GM18870 (cell line): ENCODE measurements around the gene ZNF512B.
"Not testable (repeated sequence)": the region's sequence is repeated elsewhere in the genome, so short reads cannot be mapped to it uniquely, and the experiment has no call there.

Experiments
- ATAC-seq: cut with Tn5 transposase; IDR thresholded peaks from one replicate; pipeline ENCODE4 v1.9.1; 2021; ENCODE audit warnings: moderate library complexity; ENCODE audit not compliant: unreplicated experiment

ZNF512B gene, protein sequence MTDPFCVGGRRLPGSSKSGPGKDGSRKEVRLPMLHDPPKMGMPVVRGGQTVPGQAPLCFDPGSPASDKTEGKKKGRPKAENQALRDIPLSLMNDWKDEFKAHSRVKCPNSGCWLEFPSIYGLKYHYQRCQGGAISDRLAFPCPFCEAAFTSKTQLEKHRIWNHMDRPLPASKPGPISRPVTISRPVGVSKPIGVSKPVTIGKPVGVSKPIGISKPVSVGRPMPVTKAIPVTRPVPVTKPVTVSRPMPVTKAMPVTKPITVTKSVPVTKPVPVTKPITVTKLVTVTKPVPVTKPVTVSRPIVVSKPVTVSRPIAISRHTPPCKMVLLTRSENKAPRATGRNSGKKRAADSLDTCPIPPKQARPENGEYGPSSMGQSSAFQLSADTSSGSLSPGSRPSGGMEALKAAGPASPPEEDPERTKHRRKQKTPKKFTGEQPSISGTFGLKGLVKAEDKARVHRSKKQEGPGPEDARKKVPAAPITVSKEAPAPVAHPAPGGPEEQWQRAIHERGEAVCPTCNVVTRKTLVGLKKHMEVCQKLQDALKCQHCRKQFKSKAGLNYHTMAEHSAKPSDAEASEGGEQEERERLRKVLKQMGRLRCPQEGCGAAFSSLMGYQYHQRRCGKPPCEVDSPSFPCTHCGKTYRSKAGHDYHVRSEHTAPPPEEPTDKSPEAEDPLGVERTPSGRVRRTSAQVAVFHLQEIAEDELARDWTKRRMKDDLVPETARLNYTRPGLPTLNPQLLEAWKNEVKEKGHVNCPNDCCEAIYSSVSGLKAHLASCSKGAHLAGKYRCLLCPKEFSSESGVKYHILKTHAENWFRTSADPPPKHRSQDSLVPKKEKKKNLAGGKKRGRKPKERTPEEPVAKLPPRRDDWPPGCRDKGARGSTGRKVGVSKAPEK

DNA sequence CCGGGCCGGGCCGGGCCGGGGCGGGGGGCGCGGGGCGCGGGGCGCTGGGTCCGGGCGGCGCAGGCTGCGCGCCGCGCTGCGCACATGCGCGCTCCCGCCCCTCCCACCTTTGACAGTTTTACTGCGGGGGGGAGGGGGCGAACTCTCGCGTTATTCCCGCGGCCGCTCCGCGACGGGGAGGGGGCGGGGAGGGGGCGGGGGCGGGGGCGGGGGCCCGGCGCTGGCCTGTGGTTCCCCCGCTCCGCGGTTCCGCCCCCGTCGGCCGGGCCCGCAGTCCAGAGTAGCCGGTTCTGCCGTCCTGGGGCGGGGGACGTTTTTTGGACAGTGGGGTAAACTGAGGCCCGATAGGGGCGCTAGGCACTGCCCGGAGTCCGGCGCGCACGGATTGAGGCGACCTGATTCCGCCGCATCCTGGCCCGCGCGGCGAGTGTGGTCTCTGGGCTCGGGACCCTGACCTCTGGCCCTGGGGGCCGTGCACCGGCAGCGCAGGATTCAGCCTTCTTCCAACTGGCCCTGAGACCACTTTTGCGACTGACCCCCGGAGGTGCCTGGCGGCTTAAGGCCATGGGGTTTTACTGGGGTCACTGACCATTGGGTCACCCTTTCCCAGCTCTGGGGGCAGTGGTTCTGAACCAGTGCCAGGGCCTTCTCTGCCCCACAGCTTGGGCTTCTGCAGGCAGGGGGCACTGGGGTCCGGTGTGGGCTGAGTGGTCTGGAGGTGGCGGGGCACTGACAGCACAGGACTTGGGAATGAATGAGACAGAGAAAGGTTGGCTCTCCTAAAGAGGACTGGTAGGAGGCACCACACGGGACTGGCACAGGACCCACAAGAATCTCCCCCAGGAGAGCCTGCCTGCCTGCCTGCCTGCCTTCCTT, at the start of gene ZNF512B:
Gene ZNF512B (minus strand): TSS at position 93 of the 876 bp plus-strand sequence. CDS start 1,980 bp downstream, outside the sequence.
- no peak for ATAC-seq

DNA sequence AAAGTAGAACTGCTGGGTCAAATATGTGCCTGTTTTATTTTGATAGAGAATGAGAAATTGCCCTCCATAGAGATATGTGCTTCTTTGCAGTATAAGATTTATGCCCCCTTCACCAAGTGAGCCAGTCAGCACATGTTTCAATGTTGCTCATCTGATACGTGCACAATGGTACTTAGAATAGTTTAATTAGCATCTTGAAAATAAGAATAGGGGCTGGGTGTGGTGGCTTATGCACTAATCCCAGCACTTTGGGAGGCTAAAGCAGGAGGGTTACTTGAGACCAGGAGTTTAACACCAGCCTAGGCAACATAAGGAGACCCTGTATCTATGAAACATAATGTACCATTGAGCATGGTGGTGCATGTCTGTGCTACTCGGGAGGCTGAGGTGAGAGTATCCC, 45.9 kb upstream of the ZNF512B start:
- no peak for ATAC-seq

DNA sequence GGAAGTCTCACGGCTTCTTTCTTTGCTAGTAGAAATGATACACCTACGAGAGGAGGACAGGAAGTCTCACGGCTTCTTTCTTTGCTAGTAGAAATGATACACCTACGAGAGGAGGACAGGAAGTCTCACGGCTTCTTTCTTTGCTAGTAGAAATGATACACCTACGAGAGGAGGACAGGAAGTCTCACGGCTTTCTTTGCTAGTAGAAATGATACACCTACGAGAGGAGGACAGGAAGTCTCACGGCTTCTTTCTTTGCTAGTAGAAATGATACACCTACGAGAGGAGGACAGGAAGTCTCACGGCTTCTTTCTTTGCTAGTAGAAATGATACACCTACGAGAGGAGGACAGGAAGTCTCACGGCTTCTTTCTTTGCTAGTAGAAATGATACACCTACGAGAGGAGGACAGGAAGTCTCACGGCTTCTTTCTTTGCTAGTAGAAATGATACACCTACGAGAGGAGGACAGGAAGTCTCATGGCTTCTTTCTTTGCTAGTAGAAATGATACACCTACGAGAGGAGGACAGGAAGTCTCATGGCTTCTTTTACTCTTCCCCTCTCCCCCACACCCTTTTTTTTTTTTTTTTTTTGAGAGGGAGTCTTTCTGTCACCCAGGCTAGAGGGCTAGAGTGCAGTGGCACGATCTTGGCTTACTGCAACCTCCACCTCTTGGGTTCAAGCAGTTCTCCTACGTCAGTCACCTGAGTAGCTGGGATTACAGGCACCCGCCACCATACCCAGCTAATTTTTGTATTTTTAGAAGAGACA, 42.8 kb upstream of the ZNF512B start:
- ATAC-seq: not testable (repeated sequence)

DNA sequence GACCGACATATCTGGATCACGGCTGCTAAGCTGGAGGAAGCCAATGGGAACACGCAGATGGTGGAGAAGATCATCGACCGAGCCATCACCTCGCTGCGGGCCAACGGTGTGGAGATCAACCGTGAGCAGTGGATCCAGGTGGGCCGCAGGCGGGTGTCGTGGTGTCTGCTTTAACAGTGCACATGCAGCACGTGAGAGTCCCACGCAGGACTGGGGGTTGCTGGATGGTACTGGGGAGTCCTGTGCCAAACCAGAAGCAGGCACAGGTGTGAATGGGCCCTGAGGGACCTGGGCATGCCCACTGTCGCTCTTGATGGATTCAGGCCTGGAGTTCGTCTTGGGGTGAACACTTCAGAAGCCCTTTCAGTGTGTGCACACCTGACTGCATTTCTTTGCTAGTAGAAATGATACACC, 41.6 kb upstream of the ZNF512B start:
- no peak for ATAC-seq

DNA sequence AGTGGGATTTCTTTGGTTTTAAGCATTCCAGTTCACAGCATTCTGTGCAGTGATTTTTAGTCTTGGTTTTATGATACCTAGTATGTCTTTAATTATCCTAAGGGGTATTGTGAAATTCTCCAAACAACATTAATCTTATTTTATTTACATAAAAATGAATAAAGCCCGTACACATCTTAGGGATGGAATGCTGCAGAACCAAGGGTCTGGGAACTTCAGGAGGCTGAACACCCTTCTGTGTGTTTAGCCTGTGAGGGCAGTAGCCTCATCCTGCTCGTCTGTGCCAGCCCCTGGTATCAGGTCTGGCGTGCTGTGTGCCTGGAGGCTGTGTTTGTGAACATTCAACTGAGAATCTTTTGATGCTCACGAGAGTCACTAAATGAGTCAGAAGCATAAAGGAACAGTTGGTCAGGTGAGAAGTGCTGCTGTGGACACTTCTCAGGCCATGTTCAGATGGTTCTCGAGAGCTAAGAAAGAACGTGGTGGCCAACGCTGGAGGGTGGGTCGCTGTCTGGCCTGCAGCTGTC, 41.0 kb upstream of the ZNF512B start:
- no peak for ATAC-seq

DNA sequence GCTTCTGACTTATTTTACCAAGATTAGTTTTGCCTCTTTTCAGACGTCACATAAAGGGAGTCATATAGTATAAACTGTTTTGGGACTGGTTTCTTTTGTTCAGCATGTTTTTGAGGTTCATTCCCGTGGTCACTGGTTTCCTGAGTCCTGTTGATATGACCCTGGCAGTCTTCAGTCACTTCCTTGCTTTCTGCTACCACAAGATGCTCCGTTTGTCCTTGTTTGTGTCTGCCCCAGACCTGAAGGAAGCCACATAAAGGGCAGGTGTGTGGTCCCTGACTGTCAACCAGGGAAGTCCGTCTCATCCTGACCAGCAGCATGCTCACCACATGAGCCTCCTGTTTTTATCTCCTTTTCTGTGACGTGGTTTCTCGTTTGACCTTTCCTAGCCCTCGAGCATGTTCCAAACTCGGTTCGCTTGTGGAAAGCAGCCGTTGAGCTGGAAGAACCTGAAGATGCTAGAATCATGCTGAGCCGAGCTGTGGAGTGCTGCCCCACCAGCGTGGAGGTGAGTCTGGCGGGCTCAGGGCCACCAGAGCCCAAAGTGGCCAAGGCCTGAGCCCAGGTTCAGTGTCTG, 40.2 kb upstream of the ZNF512B start:
- ATAC-seq: no peak

DNA sequence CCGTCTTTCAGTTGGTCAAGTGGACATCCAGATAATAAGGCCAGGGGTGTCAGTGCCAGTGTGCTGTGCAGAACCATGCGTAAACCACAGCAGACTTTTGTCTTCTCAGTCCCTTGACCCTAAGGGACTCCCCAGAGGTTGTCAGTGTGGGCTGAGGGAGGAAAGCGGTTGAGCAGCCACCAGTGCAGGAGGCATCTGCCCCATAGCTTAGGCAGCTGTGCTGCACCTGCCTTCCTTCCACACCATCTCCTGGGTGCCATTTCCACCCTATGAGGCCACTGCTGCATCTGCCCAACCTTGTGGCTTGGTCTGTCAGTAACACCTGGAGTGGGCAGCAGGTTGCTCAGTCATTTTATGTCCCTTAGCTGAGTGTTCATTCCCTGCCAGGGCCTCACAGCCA, 37.2 kb upstream of the ZNF512B start:
- no peak for ATAC-seq

DNA sequence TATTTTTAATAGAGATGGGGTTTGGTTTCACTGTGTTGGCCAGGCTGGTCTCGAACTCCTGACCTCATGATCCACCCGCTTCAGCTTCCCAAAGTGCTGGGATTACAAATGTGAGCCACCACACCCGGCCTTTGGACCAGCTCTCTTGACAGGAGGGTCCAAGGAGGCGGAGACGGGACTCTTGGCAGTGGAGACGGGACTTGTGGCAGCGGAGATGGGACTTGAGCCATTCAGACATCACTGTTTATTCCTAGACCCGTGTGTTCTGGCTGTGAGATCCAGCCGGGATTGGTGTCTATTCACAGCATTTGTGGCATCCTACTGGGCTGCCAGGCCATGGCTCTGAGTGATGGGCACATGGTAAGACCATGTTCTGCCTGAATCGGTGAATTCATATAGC, 36.8 kb upstream of the ZNF512B start:
- ATAC-seq: no peak

DNA sequence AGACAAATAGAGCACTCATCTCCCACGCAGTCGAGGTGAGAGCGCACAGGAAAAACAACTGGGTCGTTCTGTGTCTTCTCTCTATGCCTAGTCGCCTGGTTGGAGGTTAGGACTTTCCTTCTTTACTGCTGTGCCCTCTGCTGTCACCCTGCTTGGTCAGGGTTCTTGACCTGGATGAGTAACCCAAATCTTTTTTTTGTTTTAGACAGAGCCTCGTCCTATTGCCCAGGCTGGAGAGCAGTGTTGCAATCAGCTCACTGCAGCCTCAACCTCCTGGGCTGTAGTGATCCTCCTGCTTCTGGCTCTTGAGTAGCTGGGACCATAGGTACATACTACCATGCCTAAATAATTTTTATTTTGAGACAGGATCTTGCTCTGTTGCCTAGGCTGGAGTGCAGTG, 35.7 kb upstream of the ZNF512B start:
- ATAC-seq: no peak

DNA sequence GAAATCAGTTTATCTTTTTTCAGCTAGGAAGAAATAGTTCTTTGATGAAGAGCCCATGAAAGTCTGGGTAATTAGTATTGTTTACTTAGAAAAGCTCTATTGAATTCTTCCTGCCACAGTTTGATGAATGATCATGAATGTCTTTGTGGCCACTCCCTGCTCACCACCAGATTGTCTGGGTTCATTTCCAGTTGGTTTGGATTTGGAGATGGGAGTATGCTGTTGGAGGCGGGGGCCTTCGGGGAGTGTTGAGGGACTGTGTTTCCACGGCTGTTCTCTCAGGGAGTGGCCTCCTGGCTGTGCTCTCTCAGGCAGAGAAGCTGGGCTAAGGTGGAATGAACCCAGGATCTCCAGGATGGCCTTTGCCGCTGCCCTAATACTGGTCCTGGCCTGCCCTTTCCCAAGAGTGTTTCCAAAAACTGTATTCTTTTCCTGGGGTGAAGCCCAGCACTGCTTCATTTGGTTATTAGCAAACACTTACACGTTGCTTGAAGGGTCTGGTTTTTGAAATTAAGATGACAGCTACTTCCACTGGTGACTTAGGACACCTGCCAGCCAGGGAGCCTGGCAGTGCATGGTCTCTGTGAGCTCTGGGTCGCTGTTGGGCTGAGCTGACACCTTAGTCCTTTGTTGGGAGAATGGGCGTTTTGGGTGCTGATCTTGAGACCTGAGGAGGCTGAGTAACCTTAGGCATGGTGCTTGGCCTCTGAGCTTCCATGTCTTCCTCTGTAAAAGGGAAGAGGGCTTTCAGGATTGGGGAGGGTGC, 34.4 kb upstream of the ZNF512B start:
- no peak for ATAC-seq

DNA sequence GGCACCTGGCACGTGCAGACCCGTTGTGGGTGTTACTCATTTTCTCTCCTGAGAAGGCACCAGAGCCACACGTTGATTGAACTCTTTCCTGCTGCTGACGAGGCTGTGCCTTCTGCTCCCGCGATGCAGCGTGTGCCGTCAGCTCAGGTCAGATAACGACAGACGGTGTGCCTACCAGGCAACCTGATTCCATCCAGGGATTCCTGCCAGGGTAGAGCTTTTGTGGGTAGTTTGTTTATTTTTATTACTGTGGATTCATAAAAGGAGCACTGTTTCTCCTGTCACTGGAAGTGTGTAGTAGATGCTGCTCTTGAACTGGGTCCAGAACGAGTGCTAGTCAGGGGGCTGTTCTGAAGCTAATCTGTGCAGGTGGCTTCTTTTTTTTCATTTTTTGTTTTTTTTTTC, 31.9 kb upstream of the ZNF512B start:
- no peak for ATAC-seq

DNA sequence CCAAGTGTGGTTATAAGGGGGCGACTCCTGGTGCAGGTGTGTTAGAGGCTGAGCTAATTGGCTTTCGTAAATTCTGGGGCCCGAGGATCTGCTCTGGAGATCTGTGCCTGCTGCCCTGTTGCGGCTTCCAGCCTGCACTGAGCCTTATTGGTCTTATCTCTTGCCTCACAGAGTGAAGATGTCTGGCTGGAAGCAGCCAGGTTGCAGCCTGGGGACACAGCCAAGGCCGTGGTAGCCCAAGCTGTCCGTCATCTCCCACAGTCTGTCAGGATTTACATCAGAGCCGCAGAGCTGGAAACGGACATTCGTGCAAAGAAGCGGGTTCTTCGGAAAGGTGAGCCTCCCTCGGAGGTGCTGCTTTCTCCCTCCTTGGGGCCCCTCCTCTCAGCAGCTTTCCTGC, 31.2 kb upstream of the ZNF512B start:
- no peak for ATAC-seq

DNA sequence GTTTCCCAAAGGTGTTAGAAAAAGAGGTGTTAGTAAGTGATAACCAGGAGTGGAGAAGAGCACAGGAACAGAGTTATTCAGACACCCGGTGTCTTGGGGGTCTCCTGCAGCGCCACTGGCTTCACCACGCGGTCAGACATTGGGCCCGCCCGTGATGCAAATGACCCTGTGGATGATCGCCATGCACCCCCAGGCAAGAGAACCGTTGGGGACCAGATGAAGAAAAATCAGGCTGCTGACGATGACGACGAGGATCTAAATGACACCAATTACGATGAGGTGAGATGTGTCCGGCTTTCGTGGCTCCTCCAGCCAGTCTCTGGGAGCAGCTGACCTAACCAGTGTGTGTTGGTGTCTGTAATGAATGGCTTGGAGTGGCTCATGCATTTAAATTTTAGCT, 13.2 kb upstream of the ZNF512B start:
- no peak for ATAC-seq

DNA sequence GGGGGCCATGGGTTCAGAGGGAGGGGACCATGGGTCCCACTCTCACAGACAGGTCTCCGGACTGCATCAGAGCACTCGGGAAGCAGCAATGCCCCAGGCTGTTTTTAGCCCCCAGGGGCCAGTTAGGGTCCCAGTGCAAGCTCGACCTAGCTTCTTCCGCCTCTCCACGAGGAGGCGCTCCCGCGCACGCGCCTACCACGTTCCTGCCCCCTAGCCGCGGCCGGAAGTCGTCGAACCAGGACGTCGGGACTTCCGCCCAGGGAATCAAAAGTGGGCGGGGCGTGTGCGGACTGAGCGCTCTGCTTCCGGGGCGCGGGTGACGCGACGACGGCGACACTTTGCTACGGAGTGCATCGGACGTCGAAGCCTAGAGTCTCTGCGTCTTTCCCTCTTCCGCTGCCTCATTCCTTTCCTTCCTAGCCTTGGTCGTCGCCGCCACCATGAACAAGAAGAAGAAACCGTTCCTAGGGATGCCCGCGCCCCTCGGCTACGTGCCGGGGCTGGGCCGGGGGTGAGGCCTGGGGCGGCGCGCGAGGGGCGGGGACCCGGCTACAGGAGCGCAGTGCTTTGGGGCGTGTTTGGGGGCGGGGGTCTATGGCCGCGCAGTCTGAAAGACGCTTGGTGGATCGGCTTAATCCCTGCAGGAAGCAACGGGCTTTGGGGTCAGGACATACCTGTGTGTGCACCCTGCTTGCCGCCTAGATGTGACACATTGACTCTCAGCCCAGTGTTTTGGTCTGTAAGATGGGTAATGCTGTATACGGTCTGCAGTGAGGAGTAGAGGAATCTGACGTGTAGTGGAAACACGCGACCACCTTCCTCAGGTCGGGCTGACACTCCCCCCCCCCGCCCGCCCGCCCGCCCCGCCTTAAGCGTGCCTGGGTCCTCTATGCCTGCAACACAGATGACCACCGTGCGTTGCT, 11.3 kb upstream of the ZNF512B start, which contains the start of gene PRPF6:
Gene PRPF6 (plus strand): TSS at position 327 of the 923 bp plus-strand sequence. CDS start 114 bp downstream, at position 441.
- peak; percentile 38 for ATAC-seq

DNA sequence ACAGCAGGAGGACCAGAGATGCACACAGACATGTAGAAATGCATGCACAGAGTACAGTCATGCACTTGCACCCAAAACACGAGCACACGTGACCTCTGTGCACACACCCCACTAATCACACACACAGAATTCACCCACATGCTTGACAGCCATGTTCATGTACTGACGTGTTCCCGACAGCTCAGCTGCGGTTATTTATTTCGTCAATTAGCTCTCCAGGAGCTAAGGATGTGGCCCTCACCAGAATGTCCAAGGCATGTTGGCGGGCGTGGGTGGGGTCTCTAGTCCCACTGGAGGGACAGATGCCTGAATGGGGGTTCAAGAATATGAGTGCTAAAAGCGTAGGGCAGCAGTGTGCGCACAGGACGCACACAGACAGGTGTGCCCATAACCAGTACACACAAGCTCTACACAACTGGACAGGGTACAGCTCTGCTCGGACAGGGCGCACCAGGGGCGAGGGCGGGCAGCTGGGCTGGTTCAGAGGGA, 10.6 kb upstream of the ZNF512B start:
- peak; percentile 8 for ATAC-seq

DNA sequence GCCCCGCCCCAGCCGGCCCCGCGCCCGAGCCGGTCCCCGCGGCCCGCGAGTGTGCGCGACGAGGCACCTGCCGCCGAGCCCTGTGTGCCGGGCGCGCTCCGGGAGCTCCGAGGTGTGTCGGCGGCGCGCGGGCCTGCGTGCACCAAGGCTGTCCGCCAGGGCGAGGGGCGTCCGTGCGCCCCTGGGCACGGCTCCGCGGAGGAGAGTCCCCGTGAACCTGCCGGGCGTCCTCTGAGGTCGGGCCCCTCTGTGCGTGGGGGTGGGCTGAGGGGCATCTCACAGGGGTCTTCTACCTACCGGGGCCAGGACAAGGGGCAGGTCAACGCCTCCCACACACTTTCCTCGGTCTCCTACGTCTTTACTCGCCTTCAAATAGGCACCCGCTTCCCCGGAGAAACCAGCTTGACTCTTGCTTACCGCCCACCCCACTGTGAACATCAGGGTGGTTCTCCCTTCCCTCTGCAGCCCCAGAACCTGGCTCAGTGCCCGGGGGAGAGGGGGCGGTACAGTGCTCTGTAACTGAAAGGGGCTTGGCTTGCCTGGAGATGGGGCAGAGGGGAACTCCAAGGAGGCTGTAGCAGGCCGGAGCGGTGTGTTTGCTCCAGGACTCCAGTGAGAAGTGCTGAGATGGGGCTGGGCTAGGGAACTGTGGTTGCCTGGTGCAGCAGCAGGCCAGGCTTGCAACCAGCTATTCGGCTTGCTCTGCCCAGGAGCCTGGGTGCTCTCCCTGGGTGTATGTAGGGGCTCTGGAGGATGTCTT, 10.0 kb upstream of the ZNF512B start, which contains the start of gene SAMD10:
Gene SAMD10 (minus strand): TSS at position 86 of the 760 bp plus-strand sequence. CDS start 175 bp downstream, outside the sequence.
- no peak for ATAC-seq

DNA sequence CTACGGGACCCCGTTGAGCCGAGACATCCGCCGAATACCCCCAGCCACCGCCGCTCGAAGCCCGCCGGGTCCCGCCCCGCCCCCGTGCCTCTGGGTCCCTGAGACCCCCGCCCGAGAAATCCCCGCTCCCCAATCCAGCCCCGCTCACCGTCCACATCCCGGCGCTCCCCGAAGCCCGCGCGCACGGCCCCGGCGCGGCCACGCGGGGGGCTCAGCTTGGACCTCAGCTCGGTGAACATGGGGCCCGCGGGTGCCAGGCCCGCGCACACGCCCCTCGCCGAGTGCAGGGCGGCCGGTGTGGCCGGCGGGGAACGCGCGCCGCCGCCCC, 9.5 kb upstream of the ZNF512B start:
- ATAC-seq: no peak
